H9 (cell line): ENCODE data around the gene ZNRF1. TPM values are rescaled to one million over a fixed set of nuclear protein-coding genes. Genes with fewer than 3 reads are reported as not detected.
A peak's percentile ranks its signal among the peaks of the same experiment; 100 is the strongest.

Experiments used
- DNase-seq: peaks from one replicate; pipeline ENCODE4 v3.0.0-alpha.2; 2017
- H2AFZ ChIP-seq: one replicate; pipeline ENCODE4 v1.6.1; 2013; ENCODE audit warnings: mild to moderate bottlenecking, low read length, control low read depth, moderate library complexity
- H2AK5ac ChIP-seq: 2 replicates; pipeline ENCODE4 v1.6.1; 2013; ENCODE audit warnings: low read length, control low read depth, mixed read lengths; ENCODE audit not compliant: insufficient read length
- H2BK120ac ChIP-seq: one replicate; pipeline ENCODE4 v1.6.1; 2013; ENCODE audit warnings: low read depth, mild to moderate bottlenecking, low read length, control low read depth, inconsistent platforms; ENCODE audit not compliant: poor library complexity, severe bottlenecking
- H2BK12ac ChIP-seq: 2 replicates; pipeline ENCODE4 v1.6.1; 2013; ENCODE audit warnings: low read length, control low read depth, mixed read lengths, low read depth; ENCODE audit not compliant: insufficient read length
- H2BK15ac ChIP-seq: 2 replicates; pipeline ENCODE4 v1.6.1; 2013; ENCODE audit warnings: low read depth, low read length, control low read depth
- H2BK20ac ChIP-seq: one replicate; pipeline ENCODE4 v1.6.1; 2013; ENCODE audit warnings: low read depth, mild to moderate bottlenecking, low read length, control low read depth, inconsistent platforms; ENCODE audit not compliant: poor library complexity, severe bottlenecking
- H2BK5ac ChIP-seq: 2 replicates; pipeline ENCODE4 v1.6.1; 2013; ENCODE audit warnings: low read length, control low read depth, mixed read lengths; ENCODE audit not compliant: insufficient read length
- H3K14ac ChIP-seq: 2 replicates; pipeline ENCODE4 v1.6.1; 2013; ENCODE audit warnings: low read length, control low read depth; ENCODE audit not compliant: insufficient read depth
- H3K18ac ChIP-seq: 2 replicates; pipeline ENCODE4 v1.6.1; 2013; ENCODE audit warnings: low read depth, mild to moderate bottlenecking, mixed read lengths, low read length, control low read depth; ENCODE audit not compliant: insufficient read length
- H3K23ac ChIP-seq: 2 replicates; pipeline ENCODE4 v1.6.1; 2013; ENCODE audit warnings: low read length, control low read depth, mixed read lengths, low read depth; ENCODE audit not compliant: insufficient read length
- H3K23me2 ChIP-seq: 2 replicates; pipeline ENCODE4 v1.6.1; 2013; ENCODE audit warnings: low read depth, mild to moderate bottlenecking, mixed read lengths, low read length, control low read depth; ENCODE audit not compliant: insufficient read length, poor library complexity, severe bottlenecking
- H3K27ac ChIP-seq: 2 replicates; pipeline ENCODE4 v1.5.1; 2013; ENCODE audit warnings: low read length, control low read depth, mixed read lengths, low read depth; ENCODE audit not compliant: insufficient read length
- H3K27me3 ChIP-seq: 2 replicates; pipeline ENCODE4 v1.6.1; 2013; ENCODE audit warnings: low read length, control low read depth, inconsistent platforms; ENCODE audit not compliant: insufficient read depth
- H3K4ac ChIP-seq: 2 replicates; pipeline ENCODE4 v1.6.1; 2013; ENCODE audit warnings: low read depth, mild to moderate bottlenecking, control low read depth, inconsistent platforms, low read length, moderate library complexity
- H3K4me1 ChIP-seq: 2 replicates; pipeline ENCODE4 v1.6.1; 2013; ENCODE audit warnings: low read length, control low read depth, inconsistent platforms; ENCODE audit not compliant: insufficient read depth
- H3K4me2 ChIP-seq: 2 replicates; pipeline ENCODE4 v1.6.1; 2013; ENCODE audit warnings: low read length, control low read depth, mixed read lengths; ENCODE audit not compliant: insufficient read length, insufficient read depth
- H3K56ac ChIP-seq: 2 replicates; pipeline ENCODE4 v1.6.1; 2013; ENCODE audit warnings: low read depth, mild to moderate bottlenecking, mixed read lengths, low read length, control low read depth; ENCODE audit not compliant: insufficient read length
- H3K79me1 ChIP-seq: 2 replicates; pipeline ENCODE4 v1.6.1; 2013; ENCODE audit warnings: low read depth, mild to moderate bottlenecking, moderate library complexity, low read length, control low read depth, inconsistent platforms; ENCODE audit not compliant: insufficient read depth, poor library complexity, severe bottlenecking
- H3K79me2 ChIP-seq: 2 replicates; pipeline ENCODE4 v1.6.1; 2013; ENCODE audit warnings: low read length, control low read depth, inconsistent platforms; ENCODE audit not compliant: insufficient read depth
- H3K9ac ChIP-seq: 2 replicates; pipeline ENCODE4 v1.6.1; 2013; ENCODE audit warnings: low read length, control low read depth, mixed read lengths; ENCODE audit not compliant: insufficient read length; ENCODE audit errors: extremely low read depth
- H3K9me3 ChIP-seq: one replicate; pipeline ENCODE4 v1.6.1; 2013; ENCODE audit warnings: low read depth, low read length, inconsistent platforms; ENCODE audit not compliant: control insufficient read depth
- H3T11ph ChIP-seq: one replicate; pipeline ENCODE4 v1.6.1; 2013; ENCODE audit warnings: mild to moderate bottlenecking, low read length, control low read depth, inconsistent platforms
- H4K20me1 ChIP-seq: one replicate; pipeline ENCODE4 v1.6.1; 2013; ENCODE audit not compliant: control insufficient read depth, insufficient read length, insufficient read depth
- H4K5ac ChIP-seq: 2 replicates; pipeline ENCODE4 v1.6.1; 2013; ENCODE audit warnings: low read depth, mild to moderate bottlenecking, mixed read lengths, low read length, control low read depth; ENCODE audit not compliant: insufficient read length
- H4K8ac ChIP-seq: replicated peaks from 2 replicates; pipeline ENCODE4 v1.6.1; 2013; ENCODE audit warnings: low read length, control low read depth, mixed read lengths, low read depth; ENCODE audit not compliant: insufficient read length
- H4K91ac ChIP-seq: 2 replicates; pipeline ENCODE4 v1.6.1; 2013; ENCODE audit warnings: low read depth, mild to moderate bottlenecking, moderate library complexity, mixed read lengths, low read length, control low read depth; ENCODE audit not compliant: insufficient read length
- H3K27ac Mint-ChIP-seq, 3 experiments: 2 replicates in 2 of 3; 3 replicates in 1 of 3; pipeline ENCODE4 v1.8.0; 2020 to 2021; ENCODE audit warnings: mixed read lengths in 3 of 3, mild to moderate bottlenecking in 1 of 3, moderate library complexity in 1 of 3
- H3K27me3 Mint-ChIP-seq: 2 replicates; pipeline ENCODE4 v1.8.0; 2021; ENCODE audit warnings: low read depth, mild to moderate bottlenecking, moderate library complexity, mixed read lengths
- H3K36me3 Mint-ChIP-seq, 3 experiments: 2 replicates in 2 of 3; 3 replicates in 1 of 3; pipeline ENCODE4 v1.8.0; 2020 to 2021; ENCODE audit warnings: low read depth in 3 of 3, mixed read lengths in 3 of 3; ENCODE audit not compliant: insufficient read depth in 1 of 3
- H3K4me1 Mint-ChIP-seq, 2 experiments: 2 replicates each; pipeline ENCODE4 v1.8.0; 2020; ENCODE audit warnings: mixed read lengths in 2 of 2
- H3K4me3 Mint-ChIP-seq, 2 experiments: 2 replicates in 1 of 2; 3 replicates in 1 of 2; pipeline ENCODE4 v1.8.0; 2020 to 2021; ENCODE audit warnings: mild to moderate bottlenecking in 2 of 2, mixed read lengths in 2 of 2, moderate library complexity in 1 of 2
- H3K9me3 Mint-ChIP-seq, 2 experiments: 2 replicates in 1 of 2; 3 replicates in 1 of 2; pipeline ENCODE4 v1.8.0; 2020; ENCODE audit warnings: mild to moderate bottlenecking in 2 of 2, mixed read lengths in 2 of 2, moderate library complexity in 1 of 2
- WGBS: extraction: QIAGEN DNeasy Blood & Tissue Kit; methylation state at CpG from one replicate; pipeline ENCODE4 v1.1.7; 2013; ENCODE audit warnings: missing lambda C conversion rate, low lambda C conversion rate, mixed read lengths; ENCODE audit not compliant: insufficient read length; ENCODE audit errors: extremely low coverage; 5-methylcytosine and 5-hydroxymethylcytosine counted together
- total RNA-seq: library from RNA; stranded (reverse); gene quantifications from 2 replicates; pipeline ENCODE4 v1.2.1, GENCODE V29; 2021
- TF ChIP-seq, protein P1 (sequence below): fragments of 200-600 bp; sonication (generic); conservative IDR thresholded peaks from 3 replicates; pipeline ENCODE4 v1.8.0; 2021; ENCODE audit warnings: antibody characterized with exemption, mild to moderate bottlenecking

Gene ZNRF1
- total RNA-seq, 1 experiment from 2014 or later, result 49.6 TPM

DNA sequence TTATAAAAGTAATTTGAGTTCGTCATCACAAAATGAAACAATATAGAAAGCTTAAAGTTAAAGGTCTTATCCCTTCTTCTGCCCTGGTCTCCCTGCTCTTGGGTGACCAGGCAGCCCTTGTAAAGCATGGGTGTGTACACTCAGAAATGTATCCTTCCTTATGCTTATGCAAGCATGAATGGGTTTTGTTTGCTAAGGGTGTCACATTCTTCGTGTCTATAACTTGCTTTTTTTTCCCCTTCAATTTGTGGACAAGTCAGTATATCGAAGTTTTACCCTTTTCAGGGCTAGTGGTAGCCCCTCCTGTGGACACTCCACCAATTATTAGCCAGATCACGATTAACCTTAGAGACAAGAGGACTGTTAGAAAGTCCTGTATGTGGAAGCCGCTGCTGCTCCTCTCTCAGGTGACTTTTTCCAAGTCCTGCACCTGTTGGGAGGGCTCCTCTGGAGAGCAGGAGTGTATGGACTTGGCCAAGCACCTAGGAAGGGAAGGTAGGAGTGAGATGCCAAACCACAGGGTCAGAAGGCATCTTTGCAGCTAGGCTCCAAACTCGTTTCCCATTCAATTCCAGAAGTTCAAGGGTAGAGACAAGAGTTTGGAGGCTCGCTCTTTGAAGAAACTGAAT is 66.8 kb downstream of the ZNRF1 start:
- no peak overlapping the region for H3K4ac ChIP-seq
- Mint-ChIP-seq H3K4me1 (peaks cover 42 to 50% of the 10 kb centered on the region in 2 experiments), H3K9me3 (no peaks in the 10 kb centered on the region), H3K4me3 (no peak overlapping the region), H3K36me3 (no peaks in the 10 kb centered on the region; a peak in 1 of 7 replicates), H3K27ac (peak overlapping the region in 1 of 3 experiments; percentile 18; a peak in 2 of 7 replicates), H3K27me3 (no peaks in the 10 kb centered on the region; the same call in 1 of the 2 replicates)
- no peak overlapping the region for H3K4me2 ChIP-seq
- no peak overlapping the region for H4K8ac ChIP-seq
- no peak overlapping the region for H2BK15ac ChIP-seq
- H3K23me2 ChIP-seq, result no peaks in the 10 kb centered on the region
- H2AFZ ChIP-seq, result no peak overlapping the region
- no peaks in the 10 kb centered on the region for H3K9me3 ChIP-seq
- H3K9ac ChIP-seq, result no peak overlapping the region
- H4K20me1 ChIP-seq, result no peaks in the 10 kb centered on the region
- no peak overlapping the region for H3K18ac ChIP-seq
- WGBS, result no CpG with 5 or more reads among the region's 7 CpGs
- no peak overlapping the region for H2BK120ac ChIP-seq
- no peaks in the 10 kb centered on the region for H3K27me3 ChIP-seq
- no peak overlapping the region for H4K5ac ChIP-seq
- H2BK20ac ChIP-seq, result no peak overlapping the region
- H2AK5ac ChIP-seq, result no peak overlapping the region
- no peak overlapping the region for H3K27ac ChIP-seq
- peaks cover 5% of the 10 kb centered on the region; the same call in 1 of the 2 replicates for H3K79me2 ChIP-seq
- H3K79me1 ChIP-seq, result peaks cover 4% of the 10 kb centered on the region
- no peak overlapping the region for H3K23ac ChIP-seq
- no peak for DNase-seq
- H4K91ac ChIP-seq, result no peak overlapping the region
- no peak overlapping the region for H3K56ac ChIP-seq
- TF ChIP-seq, protein P1, sequence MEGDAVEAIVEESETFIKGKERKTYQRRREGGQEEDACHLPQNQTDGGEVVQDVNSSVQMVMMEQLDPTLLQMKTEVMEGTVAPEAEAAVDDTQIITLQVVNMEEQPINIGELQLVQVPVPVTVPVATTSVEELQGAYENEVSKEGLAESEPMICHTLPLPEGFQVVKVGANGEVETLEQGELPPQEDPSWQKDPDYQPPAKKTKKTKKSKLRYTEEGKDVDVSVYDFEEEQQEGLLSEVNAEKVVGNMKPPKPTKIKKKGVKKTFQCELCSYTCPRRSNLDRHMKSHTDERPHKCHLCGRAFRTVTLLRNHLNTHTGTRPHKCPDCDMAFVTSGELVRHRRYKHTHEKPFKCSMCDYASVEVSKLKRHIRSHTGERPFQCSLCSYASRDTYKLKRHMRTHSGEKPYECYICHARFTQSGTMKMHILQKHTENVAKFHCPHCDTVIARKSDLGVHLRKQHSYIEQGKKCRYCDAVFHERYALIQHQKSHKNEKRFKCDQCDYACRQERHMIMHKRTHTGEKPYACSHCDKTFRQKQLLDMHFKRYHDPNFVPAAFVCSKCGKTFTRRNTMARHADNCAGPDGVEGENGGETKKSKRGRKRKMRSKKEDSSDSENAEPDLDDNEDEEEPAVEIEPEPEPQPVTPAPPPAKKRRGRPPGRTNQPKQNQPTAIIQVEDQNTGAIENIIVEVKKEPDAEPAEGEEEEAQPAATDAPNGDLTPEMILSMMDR, result no peak
- H3K14ac ChIP-seq, result no peak overlapping the region
- no peak overlapping the region for H3T11ph ChIP-seq
- no peak overlapping the region for H2BK12ac ChIP-seq
- no peak overlapping the region for H2BK5ac ChIP-seq
- H3K4me1 ChIP-seq, result no peaks in the 10 kb centered on the region; the same call in 1 of the 2 replicates
